HepG2 (cell line): ENCODE measurements around the gene MACROD2.

Experiments
- CTCF ChIP-seq: sonication (generic); formaldehyde crosslinking; IDR thresholded peaks from 2 replicates; pipeline ENCODE4 v1.5.0; 2020; ENCODE audit warnings: mild to moderate bottlenecking, missing genetic modification reagents, moderate library complexity
- EZH2 ChIP-seq: conservative IDR thresholded peaks from 2 replicates; pipeline ENCODE4 v1.6.1; 2012; ENCODE audit warnings: mild to moderate bottlenecking, low read depth, low read length, moderate library complexity
- HMGXB3 ChIP-seq: sonication (generic); formaldehyde crosslinking; IDR thresholded peaks from 2 replicates; pipeline ENCODE4 v1.4.0; 2020; ENCODE audit warnings: missing genetic modification reagents, borderline replicate concordance
- IRF1 ChIP-seq: sonication (generic); formaldehyde crosslinking; IDR thresholded peaks from 2 replicates; pipeline ENCODE4 v1.4.0; 2020; ENCODE audit warnings: low read depth, mild to moderate bottlenecking, missing genetic modification reagents
- RXRA ChIP-seq: sonication (generic); formaldehyde crosslinking; IDR thresholded peaks from 2 replicates; pipeline ENCODE4 v1.5.1; 2020; ENCODE audit warnings: missing genetic modification reagents
- SETDB1 ChIP-seq: sonication (generic); formaldehyde crosslinking; IDR thresholded peaks from 2 replicates; pipeline ENCODE4 v1.5.1; 2020; ENCODE audit warnings: missing genetic modification reagents, mild to moderate bottlenecking, borderline replicate concordance
- TAF1 ChIP-seq: sonication (generic); formaldehyde crosslinking; IDR thresholded peaks from 2 replicates; pipeline ENCODE4 v1.4.0; 2020; ENCODE audit warnings: missing genetic modification reagents
- THAP11 ChIP-seq: IDR thresholded peaks from 2 replicates; pipeline ENCODE4 v1.6.1; 2016; ENCODE audit warnings: missing biosample characterization, missing genetic modification reagents
- ZNF343 ChIP-seq: sonication (generic); formaldehyde crosslinking; IDR thresholded peaks from 2 replicates; pipeline ENCODE4 v1.4.0; 2020; ENCODE audit warnings: mild to moderate bottlenecking, missing genetic modification reagents
- ZNF382 ChIP-seq: sonication (generic); formaldehyde crosslinking; IDR thresholded peaks from 2 replicates; pipeline ENCODE4 v1.5.0; 2020; ENCODE audit warnings: missing genetic modification reagents, mild to moderate bottlenecking, borderline replicate concordance

- TF ChIP-seq CTCF (CRISPR knock-in tag) (no peak), TAF1 (CRISPR knock-in tag) (no peak), EZH2 (no peak), IRF1 (CRISPR knock-in tag) (no peak), HMGXB3 (CRISPR knock-in tag) (no peak), THAP11 (CRISPR knock-in tag) (no peak), ZNF343 (no peak), SETDB1 (CRISPR knock-in tag) (no peak), ZNF382 (no peak), RXRA (no peak)
Observed at GRCh38 chr20:15838466-15838865, 1843.2 kb downstream of the MACROD2 start.
